Activated naive CD8-positive, alpha-beta T cell treated with anti-CD3 and anti-CD28 coated beads, Interleukin-2, amount 10 ng/mL, durations not matched to agents 7 days and 5 days (primary cell): ENCODE measurements around the gene CFAP20. TPM values are rescaled to one million over a fixed set of nuclear protein-coding genes. Genes with fewer than 3 reads are reported as not detected.
"Not testable (repeated sequence)": the region's sequence is repeated elsewhere in the genome, so short reads cannot be mapped to it uniquely, and the experiment has no call there.

Experiments used
- ATAC-seq: fragments of 150-1000 bp; cut with Tn5 transposase; one replicate; pipeline ENCODE4 v1.10.0; 2021; ENCODE audit warnings: low read depth, moderate library complexity
- POLR2A ChIA-PET: fragments of 350-600 bp; sonication (Branson Sonifier 250); formaldehyde crosslinking; loops from one replicate; lab custom pipeline; 2021; ENCODE audit warnings: antibody characterized with exemption; lab: Charles Lee
- DNase-seq: peaks from one replicate; pipeline ENCODE4 v3.0.0; 2021
- H3K27ac Mint-ChIP-seq: one replicate; pipeline ENCODE4 v1.8.0; 2022; ENCODE audit warnings: mild to moderate bottlenecking, mixed read lengths
- H3K27me3 Mint-ChIP-seq: one replicate; pipeline ENCODE4 v1.8.0; 2022; ENCODE audit warnings: mild to moderate bottlenecking, moderate library complexity, mixed read lengths
- H3K36me3 Mint-ChIP-seq: one replicate; pipeline ENCODE4 v1.8.0; 2021; ENCODE audit warnings: mild to moderate bottlenecking, mixed read lengths
- H3K4me1 Mint-ChIP-seq: one replicate; pipeline ENCODE4 v1.8.0; 2021; ENCODE audit warnings: mixed read lengths
- H3K4me3 Mint-ChIP-seq: one replicate; pipeline ENCODE4 v1.8.0; 2022; ENCODE audit warnings: mild to moderate bottlenecking, moderate library complexity, mixed read lengths
- H3K9me3 Mint-ChIP-seq: one replicate; pipeline ENCODE4 v1.8.0; 2021; ENCODE audit warnings: mixed read lengths
- total RNA-seq, 2 experiments: library from RNA; stranded (reverse); gene quantifications; one replicate each; pipeline ENCODE4 v1.2.3, GENCODE V29; 2021

Gene CFAP20
- total RNA-seq, 2 experiments from 2014 or later: 38.5 to 40.6 TPM

- ATAC-seq (no peak), DNase-seq (no peak)
- Mint-ChIP-seq H3K9me3 (no peaks in the 10 kb centered on the region), H3K4me3 (no peak overlapping the region), H3K27ac (no peak overlapping the region), H3K4me1 (peaks cover 6% of the 10 kb centered on the region), H3K27me3 (no peaks in the 10 kb centered on the region), H3K36me3 (no peaks in the 10 kb centered on the region)
- POLR2A ChIA-PET: no interaction called here
These were observed 26.4 kb downstream of the CFAP20 start for GRCh38 chr16:58102665-58103392.

- no peak overlapping the region for H3K27ac Mint-ChIP-seq
- H3K27me3 Mint-ChIP-seq: no peaks in the 10 kb centered on the region
- no peaks in the 10 kb centered on the region for H3K36me3 Mint-ChIP-seq
- peaks cover 14% of the 10 kb centered on the region for H3K4me1 Mint-ChIP-seq
- POLR2A ChIA-PET: interaction anchor here (1.9 kb wide), 1 partner anchor 29 kb away, joined by 5 read pairs; the partner anchor contains the start of gene CFAP20
- ATAC-seq: no peak
- no peak overlapping the region for H3K4me3 Mint-ChIP-seq
- no peak for DNase-seq
- H3K9me3 Mint-ChIP-seq: no peaks in the 10 kb centered on the region
These were observed 29.3 kb downstream of the CFAP20 start for GRCh38 chr16:58099956-58100300.

GRCh38 chr16:58099097-58099955, 29.9 kb downstream of the CFAP20 start:
- POLR2A ChIA-PET: interaction anchor here (1.9 kb wide), 1 partner anchor 30 kb away, joined by 5 read pairs; the partner anchor contains the start of gene CFAP20
- H3K4me3 Mint-ChIP-seq: no peak overlapping the region
- H3K9me3 Mint-ChIP-seq: no peaks in the 10 kb centered on the region
- ATAC-seq (no peak), DNase-seq (no peak)
- no peaks in the 10 kb centered on the region for H3K27me3 Mint-ChIP-seq
- no peaks in the 10 kb centered on the region for H3K36me3 Mint-ChIP-seq
- H3K27ac Mint-ChIP-seq: no peak overlapping the region
- H3K4me1 Mint-ChIP-seq: peaks cover 15% of the 10 kb centered on the region

- Mint-ChIP-seq H3K9me3 (no peaks in the 10 kb centered on the region), H3K36me3 (no peaks in the 10 kb centered on the region), H3K27ac (no peak overlapping the region), H3K4me1 (peaks cover 15% of the 10 kb centered on the region), H3K4me3 (no peak overlapping the region), H3K27me3 (no peaks in the 10 kb centered on the region)
- POLR2A ChIA-PET: no interaction called here
- DNase-seq: no peak
- ATAC-seq: no peak
These were observed 30.7 kb downstream of the CFAP20 start for GRCh38 chr16:58098207-58099096.

- H3K27me3 Mint-ChIP-seq: peaks cover 7% of the 10 kb centered on the region
- DNase-seq (no peak), ATAC-seq (no peak)
- H3K36me3 Mint-ChIP-seq: no peaks in the 10 kb centered on the region
- H3K4me1 Mint-ChIP-seq: peaks cover 15% of the 10 kb centered on the region
- H3K9me3 Mint-ChIP-seq: no peaks in the 10 kb centered on the region
- peak overlapping the region; percentile 42 for H3K27ac Mint-ChIP-seq
- POLR2A ChIA-PET: no interaction called here
- H3K4me3 Mint-ChIP-seq: no peak overlapping the region
These were observed 32.9 kb downstream of the CFAP20 start for GRCh38 chr16:58096249-58096648.

- not testable (repeated sequence) for H3K27me3 Mint-ChIP-seq
- POLR2A ChIA-PET: interaction anchor here (0.9 kb wide), 1 partner anchor 82 kb away, joined by 3 read pairs; no protein-coding TSS in a partner anchor
These were observed 33.6 kb downstream of the CFAP20 start for GRCh38 chr16:58095575-58095960.

GRCh38 chr16:58094791-58095574, 34.2 kb downstream of the CFAP20 start:
- DNase-seq (no peak), ATAC-seq (peak; percentile 59)
- H3K4me3 Mint-ChIP-seq: no peak overlapping the region
- no peaks in the 10 kb centered on the region for H3K9me3 Mint-ChIP-seq
- peaks cover 7% of the 10 kb centered on the region for H3K27me3 Mint-ChIP-seq
- POLR2A ChIA-PET: interaction anchor here (0.5 to 0.9 kb wide), 2 partner anchors 83 to 984 kb away, joined by 3 to 4 read pairs; no protein-coding TSS in a partner anchor
- H3K27ac Mint-ChIP-seq: peak overlapping the region; percentile 59
- no peaks in the 10 kb centered on the region for H3K36me3 Mint-ChIP-seq
- H3K4me1 Mint-ChIP-seq: peaks cover 13% of the 10 kb centered on the region

More at GRCh38 chr16:58095575-58095960, 33.6 kb downstream of the CFAP20 start:
- not testable (repeated sequence) for DNase-seq, H3K36me3 Mint-ChIP-seq, ATAC-seq, H3K9me3 Mint-ChIP-seq
- Mint-ChIP-seq H3K27ac (peak overlapping the region; percentile 59), H3K4me3 (peak overlapping the region; percentile 18), H3K4me1 (peaks cover 14% of the 10 kb centered on the region)

- H3K36me3 Mint-ChIP-seq: no peaks in the 10 kb centered on the region
- DNase-seq (no peak), ATAC-seq (no peak)
- H3K4me1 Mint-ChIP-seq: peaks cover 16% of the 10 kb centered on the region
- peaks cover 7% of the 10 kb centered on the region for H3K27me3 Mint-ChIP-seq
- no peaks in the 10 kb centered on the region for H3K9me3 Mint-ChIP-seq
- H3K4me3 Mint-ChIP-seq: no peak overlapping the region
- POLR2A ChIA-PET: no interaction called here
- H3K27ac Mint-ChIP-seq: no peak overlapping the region
These were observed 35.2 kb downstream of the CFAP20 start for GRCh38 chr16:58094026-58094425.

GRCh38 chr16:58090396-58090795, 38.8 kb downstream of the CFAP20 start:
- H3K36me3 Mint-ChIP-seq, POLR2A ChIA-PET, H3K27me3 Mint-ChIP-seq, DNase-seq, ATAC-seq, H3K9me3 Mint-ChIP-seq, H3K27ac Mint-ChIP-seq, H3K4me3 Mint-ChIP-seq: not testable (repeated sequence)
- peaks cover 11% of the 10 kb centered on the region for H3K4me1 Mint-ChIP-seq

GRCh38 chr16:58088091-58088490, 41.1 kb downstream of the CFAP20 start:
- POLR2A ChIA-PET: no interaction called here
- ATAC-seq: no peak

GRCh38 chr16:58087209-58087913, 41.8 kb downstream of the CFAP20 start:
- Mint-ChIP-seq H3K27me3 (peaks cover 4% of the 10 kb centered on the region), H3K4me3 (no peak overlapping the region), H3K9me3 (no peaks in the 10 kb centered on the region), H3K27ac (no peak overlapping the region), H3K4me1 (peaks cover 5% of the 10 kb centered on the region), H3K36me3 (no peaks in the 10 kb centered on the region)
- DNase-seq (no peak), ATAC-seq (no peak)
- POLR2A ChIA-PET: no interaction called here

More at GRCh38 chr16:58088091-58088490, 41.1 kb downstream of the CFAP20 start:
- Mint-ChIP-seq H3K27ac (no peak overlapping the region), H3K27me3 (peaks cover 7% of the 10 kb centered on the region), H3K9me3 (no peaks in the 10 kb centered on the region), H3K4me3 (no peak overlapping the region), H3K4me1 (peaks cover 5% of the 10 kb centered on the region), H3K36me3 (no peaks in the 10 kb centered on the region)
- DNase-seq: no peak
